ENCODE data around the gene LZTS2. TPM values are rescaled to one million over a fixed set of nuclear protein-coding genes. Genes with fewer than 3 reads are reported as not detected.

The LZTS2 gene
- polyA plus RNA-seq, 1 of the 3 experiments (the other 2 are of a cell fraction) = 50.6 TPM

DNA sequence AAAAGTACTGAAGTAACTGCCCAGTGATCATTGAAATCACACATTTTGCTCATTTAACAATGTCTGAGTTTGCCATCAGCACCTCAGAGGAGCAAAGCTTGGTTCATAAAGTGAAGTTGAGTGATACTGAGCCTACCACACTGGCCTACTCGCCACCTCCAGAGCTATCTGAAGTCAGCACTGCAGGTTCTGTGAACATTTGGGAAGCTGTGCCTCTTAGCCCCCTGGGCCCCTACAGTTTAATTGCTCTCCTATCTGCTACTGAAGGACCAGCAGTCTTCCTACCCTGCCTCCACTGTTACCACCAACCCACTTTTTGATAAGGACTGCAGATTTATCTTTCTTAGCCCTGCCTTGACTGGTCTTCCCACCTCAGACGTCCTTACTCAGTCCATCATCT is 32.3 kb upstream of the LZTS2 start:
- POLR2A ChIA-PET = no interaction called here
- peaks cover 29 to 40% of the 10 kb centered on the region in 2 experiments for H3K36me3 ChIP-seq (replicated peaks in 1 of 2; ENCODE audit: control insufficient read depth in 1 of 2, insufficient read depth in 2 of 2, low read length in 1 of 2)
- H3K79me2 ChIP-seq (ENCODE audit: insufficient read depth) = no peaks in the 10 kb centered on the region
- H3K27ac ChIP-seq (ENCODE audit: low read depth in 2 of 2, low read length in 1 of 2) = no peak overlapping the region
- DNase-seq = no peak
- H3K9me2 ChIP-seq = no peaks in the 10 kb centered on the region
- no peaks in the 10 kb centered on the region for H3K9me3 ChIP-seq
- no peak overlapping the region for H3K4me3 ChIP-seq (ENCODE audit: low read depth in 2 of 2, low read length in 1 of 2)
- 94% methylated on average over 2 of the region's 2 CpGs for WGBS (ENCODE audit: low lambda C conversion rate)
- H2AFZ ChIP-seq (ENCODE audit: low read depth) = no peak overlapping the region
- peaks cover 4 to 19% of the 10 kb centered on the region in 2 experiments; a peak in 2 of 4 replicates for H3K4me1 ChIP-seq (ENCODE audit: control insufficient read depth in 1 of 2, insufficient read depth in 2 of 2, low read depth in 1 of 2, low read length in 1 of 2)
- H4K20me1 ChIP-seq (ENCODE audit: insufficient read depth) = no peaks in the 10 kb centered on the region
- no peak overlapping the region for H3K9ac ChIP-seq
- H3F3A ChIP-seq (replicated peaks; ENCODE audit: insufficient read depth) = peaks cover 3% of the 10 kb centered on the region
- no peak for TF ChIP-seq ELF1 (IDR thresholded peaks at IDR 0.05)
- no peak for TF ChIP-seq YY1 (IDR thresholded peaks at IDR 0.05; ENCODE audit: low read depth)
- no peak for TF ChIP-seq RXRA (IDR thresholded peaks at IDR 0.05; ENCODE audit: borderline replicate concordance, low read depth)
- no peak for TF ChIP-seq GABPA (IDR thresholded peaks at IDR 0.05; ENCODE audit: low read depth)
- TF ChIP-seq, protein P1, sequence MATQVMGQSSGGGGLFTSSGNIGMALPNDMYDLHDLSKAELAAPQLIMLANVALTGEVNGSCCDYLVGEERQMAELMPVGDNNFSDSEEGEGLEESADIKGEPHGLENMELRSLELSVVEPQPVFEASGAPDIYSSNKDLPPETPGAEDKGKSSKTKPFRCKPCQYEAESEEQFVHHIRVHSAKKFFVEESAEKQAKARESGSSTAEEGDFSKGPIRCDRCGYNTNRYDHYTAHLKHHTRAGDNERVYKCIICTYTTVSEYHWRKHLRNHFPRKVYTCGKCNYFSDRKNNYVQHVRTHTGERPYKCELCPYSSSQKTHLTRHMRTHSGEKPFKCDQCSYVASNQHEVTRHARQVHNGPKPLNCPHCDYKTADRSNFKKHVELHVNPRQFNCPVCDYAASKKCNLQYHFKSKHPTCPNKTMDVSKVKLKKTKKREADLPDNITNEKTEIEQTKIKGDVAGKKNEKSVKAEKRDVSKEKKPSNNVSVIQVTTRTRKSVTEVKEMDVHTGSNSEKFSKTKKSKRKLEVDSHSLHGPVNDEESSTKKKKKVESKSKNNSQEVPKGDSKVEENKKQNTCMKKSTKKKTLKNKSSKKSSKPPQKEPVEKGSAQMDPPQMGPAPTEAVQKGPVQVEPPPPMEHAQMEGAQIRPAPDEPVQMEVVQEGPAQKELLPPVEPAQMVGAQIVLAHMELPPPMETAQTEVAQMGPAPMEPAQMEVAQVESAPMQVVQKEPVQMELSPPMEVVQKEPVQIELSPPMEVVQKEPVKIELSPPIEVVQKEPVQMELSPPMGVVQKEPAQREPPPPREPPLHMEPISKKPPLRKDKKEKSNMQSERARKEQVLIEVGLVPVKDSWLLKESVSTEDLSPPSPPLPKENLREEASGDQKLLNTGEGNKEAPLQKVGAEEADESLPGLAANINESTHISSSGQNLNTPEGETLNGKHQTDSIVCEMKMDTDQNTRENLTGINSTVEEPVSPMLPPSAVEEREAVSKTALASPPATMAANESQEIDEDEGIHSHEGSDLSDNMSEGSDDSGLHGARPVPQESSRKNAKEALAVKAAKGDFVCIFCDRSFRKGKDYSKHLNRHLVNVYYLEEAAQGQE (IDR thresholded peaks at IDR 0.05; ENCODE audit: low read depth, low read length) = no peak
- no peak for TF ChIP-seq RFX5 (IDR thresholded peaks at IDR 0.05; ENCODE audit: low read length)
- TF ChIP-seq CHD2 (IDR thresholded peaks at IDR 0.05; ENCODE audit: low read length, partially characterized antibody) = no peak
- no peak for TF ChIP-seq GATA2 (CRISPR knock-in tag; IDR thresholded peaks at IDR 0.05)
- TF ChIP-seq, protein P2, sequence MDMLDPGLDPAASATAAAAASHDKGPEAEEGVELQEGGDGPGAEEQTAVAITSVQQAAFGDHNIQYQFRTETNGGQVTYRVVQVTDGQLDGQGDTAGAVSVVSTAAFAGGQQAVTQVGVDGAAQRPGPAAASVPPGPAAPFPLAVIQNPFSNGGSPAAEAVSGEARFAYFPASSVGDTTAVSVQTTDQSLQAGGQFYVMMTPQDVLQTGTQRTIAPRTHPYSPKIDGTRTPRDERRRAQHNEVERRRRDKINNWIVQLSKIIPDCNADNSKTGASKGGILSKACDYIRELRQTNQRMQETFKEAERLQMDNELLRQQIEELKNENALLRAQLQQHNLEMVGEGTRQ (IDR thresholded peaks at IDR 0.05; ENCODE audit: borderline replicate concordance, low read depth, low read length) = no peak
- no peak for TF ChIP-seq FOSL2 (IDR thresholded peaks at IDR 0.05; ENCODE audit: borderline replicate concordance, low read depth)
- TF ChIP-seq FOXM1 (IDR thresholded peaks at IDR 0.05; ENCODE audit: low read depth) = no peak
- TF ChIP-seq POLR2AphosphoS5 (IDR thresholded peaks at IDR 0.05; ENCODE audit: low read depth, low read length) = no peak
- TF ChIP-seq, protein P3, sequence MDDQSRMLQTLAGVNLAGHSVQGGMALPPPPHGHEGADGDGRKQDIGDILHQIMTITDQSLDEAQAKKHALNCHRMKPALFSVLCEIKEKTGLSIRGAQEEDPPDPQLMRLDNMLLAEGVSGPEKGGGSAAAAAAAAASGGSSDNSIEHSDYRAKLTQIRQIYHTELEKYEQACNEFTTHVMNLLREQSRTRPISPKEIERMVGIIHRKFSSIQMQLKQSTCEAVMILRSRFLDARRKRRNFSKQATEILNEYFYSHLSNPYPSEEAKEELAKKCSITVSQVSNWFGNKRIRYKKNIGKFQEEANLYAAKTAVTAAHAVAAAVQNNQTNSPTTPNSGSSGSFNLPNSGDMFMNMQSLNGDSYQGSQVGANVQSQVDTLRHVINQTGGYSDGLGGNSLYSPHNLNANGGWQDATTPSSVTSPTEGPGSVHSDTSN (IDR thresholded peaks at IDR 0.05) = no peak
- no peak for TF ChIP-seq TCF12 (IDR thresholded peaks at IDR 0.05)
- TF ChIP-seq, protein P4, sequence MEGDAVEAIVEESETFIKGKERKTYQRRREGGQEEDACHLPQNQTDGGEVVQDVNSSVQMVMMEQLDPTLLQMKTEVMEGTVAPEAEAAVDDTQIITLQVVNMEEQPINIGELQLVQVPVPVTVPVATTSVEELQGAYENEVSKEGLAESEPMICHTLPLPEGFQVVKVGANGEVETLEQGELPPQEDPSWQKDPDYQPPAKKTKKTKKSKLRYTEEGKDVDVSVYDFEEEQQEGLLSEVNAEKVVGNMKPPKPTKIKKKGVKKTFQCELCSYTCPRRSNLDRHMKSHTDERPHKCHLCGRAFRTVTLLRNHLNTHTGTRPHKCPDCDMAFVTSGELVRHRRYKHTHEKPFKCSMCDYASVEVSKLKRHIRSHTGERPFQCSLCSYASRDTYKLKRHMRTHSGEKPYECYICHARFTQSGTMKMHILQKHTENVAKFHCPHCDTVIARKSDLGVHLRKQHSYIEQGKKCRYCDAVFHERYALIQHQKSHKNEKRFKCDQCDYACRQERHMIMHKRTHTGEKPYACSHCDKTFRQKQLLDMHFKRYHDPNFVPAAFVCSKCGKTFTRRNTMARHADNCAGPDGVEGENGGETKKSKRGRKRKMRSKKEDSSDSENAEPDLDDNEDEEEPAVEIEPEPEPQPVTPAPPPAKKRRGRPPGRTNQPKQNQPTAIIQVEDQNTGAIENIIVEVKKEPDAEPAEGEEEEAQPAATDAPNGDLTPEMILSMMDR (IDR thresholded peaks at IDR 0.05) = no peak
- no peak overlapping the region for H3K4me2 ChIP-seq
- no peaks in the 10 kb centered on the region for H3K27me3 ChIP-seq (ENCODE audit: insufficient read depth)
- CTCF ChIA-PET = interaction anchor here (0.7 to 3.4 kb wide), 10 partner anchors 10 to 405 kb away, joined by 3 to 24 read pairs (median 8); no protein-coding TSS in a partner anchor

All from SK-N-SH (cell line).